HepG2 (cell line): ENCODE results near the gene ZCCHC4. TPM values are rescaled to one million over a fixed set of nuclear protein-coding genes. Genes with fewer than 3 reads are reported as not detected.
A peak's percentile ranks its signal among the peaks of the same experiment; 100 is the strongest.

Source experiments
- AGO2 ChIP-seq: fragments of 200-400 bp; formaldehyde crosslinking; optimal IDR thresholded peaks from 2 replicates; pipeline ENCODE3; 2017; ENCODE audit warnings: mild to moderate bottlenecking, low read depth, low read length, moderate library complexity
- BCLAF1 ChIP-seq: fragments of 450-650 bp; IDR thresholded peaks from 2 replicates; pipeline ENCODE4 v1.6.1; 2017; ENCODE audit warnings: mild to moderate bottlenecking
- CCDC6 ChIP-seq: sonication (generic); formaldehyde crosslinking; IDR thresholded peaks from 2 replicates; pipeline ENCODE4 v1.8.1; 2022; ENCODE audit warnings: mild to moderate bottlenecking, missing genetic modification reagents, moderate library complexity
- DZIP1 ChIP-seq: sonication (generic); formaldehyde crosslinking; IDR thresholded peaks from 2 replicates; pipeline ENCODE4 v1.5.0; 2020; ENCODE audit warnings: mild to moderate bottlenecking, missing genetic modification reagents
- E2F1 ChIP-seq: sonication (generic); formaldehyde crosslinking; IDR thresholded peaks from 2 replicates; pipeline ENCODE4 v1.5.0; 2020; ENCODE audit warnings: missing genetic modification reagents
- IKZF4 ChIP-seq: sonication (generic); formaldehyde crosslinking; IDR thresholded peaks from 2 replicates; pipeline ENCODE4 v1.5.1; 2020; ENCODE audit warnings: borderline replicate concordance, mild to moderate bottlenecking, low read depth, missing genetic modification reagents; ENCODE audit errors: not compliant biosample characterization
- MXD4 ChIP-seq: IDR thresholded peaks from 2 replicates; pipeline ENCODE4 v1.6.1; 2016; ENCODE audit warnings: mild to moderate bottlenecking, missing biosample characterization, missing genetic modification reagents
- MYPOP ChIP-seq: sonication (generic); formaldehyde crosslinking; IDR thresholded peaks from 2 replicates; pipeline ENCODE4 v1.8.1; 2023; ENCODE audit warnings: mild to moderate bottlenecking, moderate library complexity, missing genetic modification reagents
- NFIC ChIP-seq: IDR thresholded peaks from 2 replicates; pipeline ENCODE4 v1.6.1; 2012; ENCODE audit warnings: mild to moderate bottlenecking, low read length, inconsistent platforms
- PAX8 ChIP-seq: sonication (generic); formaldehyde crosslinking; IDR thresholded peaks from 2 replicates; pipeline ENCODE4 v1.8.0; 2022; ENCODE audit warnings: mild to moderate bottlenecking, missing genetic modification reagents, borderline replicate concordance
- PPARG ChIP-seq: conservative IDR thresholded peaks from 2 replicates; pipeline ENCODE4 v1.6.1; 2016; ENCODE audit warnings: missing biosample characterization, missing genetic modification reagents
- PRDM4 ChIP-seq: sonication (generic); formaldehyde crosslinking; IDR thresholded peaks from 2 replicates; pipeline ENCODE4 v1.9.0; 2021; ENCODE audit warnings: missing genetic modification reagents, borderline replicate concordance
- SAFB2 ChIP-seq: sonication (generic); formaldehyde crosslinking; IDR thresholded peaks from 2 replicates; pipeline ENCODE4 v1.5.1; 2020; ENCODE audit warnings: missing genetic modification reagents, low read depth, mild to moderate bottlenecking, borderline replicate concordance
- ZFP36L1 ChIP-seq: sonication (generic); formaldehyde crosslinking; IDR thresholded peaks from 2 replicates; pipeline ENCODE4 v1.8.0; 2022; ENCODE audit warnings: mild to moderate bottlenecking, missing genetic modification reagents, moderate library complexity
- ZFP62 ChIP-seq: sonication (generic); formaldehyde crosslinking; IDR thresholded peaks from 2 replicates; pipeline ENCODE4 v1.4.0; 2020; ENCODE audit warnings: missing genetic modification reagents
- ZNF230 ChIP-seq: sonication (generic); formaldehyde crosslinking; IDR thresholded peaks from 2 replicates; pipeline ENCODE4 v1.4.0; 2020; ENCODE audit warnings: mild to moderate bottlenecking, missing genetic modification reagents
- ZNF296 ChIP-seq: sonication (generic); formaldehyde crosslinking; conservative IDR thresholded peaks from 2 replicates; pipeline ENCODE4 v1.5.0; 2020; ENCODE audit warnings: mild to moderate bottlenecking, missing genetic modification reagents
- polyA plus RNA-seq, 8 experiments: library from polyadenylated mRNA; depleted of rRNA in 3 of 8; stranded (reverse) in 7 of 8; unstranded in 1 of 8; fragments of >200 nt; fragmentation: Illumina TruSeq in 4 of 8; extraction: Trizol in 4 of 8; gene quantifications; 2 replicates each; pipeline versions ENCODE4 v1.2.1 to v1.2.3, GENCODE V29; 2011 to 2016; ENCODE audit warnings: low read depth in 4 of 8, missing spikeins in 1 of 8, mixed read lengths in 1 of 8; ENCODE audit not compliant: insufficient read depth in 1 of 8
- total RNA-seq, 5 experiments: library from RNA; depleted of rRNA; stranded (reverse); fragments of >200 nt; fragmentation: Illumina TruSeq; extraction: Trizol; gene quantifications; 2 replicates each; pipeline ENCODE4 v1.2.3, GENCODE V29; 2016; ENCODE audit warnings: low read depth in 1 of 5

Gene ZCCHC4
- total and polyA plus RNA-seq, 2 of the 13 experiments (the other 11 are each of a cell fraction or from before 2014, with no cell fraction given), result 13.2 to 15.0 TPM

- TF ChIP-seq ZFP36L1, result no peak
- peak; percentile 55; the same call in 1 of the 2 replicates for TF ChIP-seq MYPOP (CRISPR knock-in tag)
- TF ChIP-seq E2F1 (CRISPR knock-in tag), result 0 out of 2 replicates have a peak, but pooled peaks have one; percentile 18
- TF ChIP-seq CCDC6 (CRISPR knock-in tag), result no peak
- no peak for TF ChIP-seq IKZF4 (CRISPR knock-in tag)
- 0 out of 2 replicates have a peak, but pooled peaks have one; percentile 51 for TF ChIP-seq MXD4 (CRISPR knock-in tag)
- no peak for TF ChIP-seq PRDM4 (CRISPR knock-in tag)
- TF ChIP-seq PAX8 (CRISPR knock-in tag), result no peak
- TF ChIP-seq BCLAF1, result no peak
- no peak; the same call in 1 of the 2 replicates for TF ChIP-seq ZNF230 (CRISPR knock-in tag)
- no peak for TF ChIP-seq PPARG
- TF ChIP-seq ZFP62, result no peak
- no peak for TF ChIP-seq NFIC
- TF ChIP-seq ZNF296 (CRISPR knock-in tag), result no peak
- TF ChIP-seq DZIP1 (CRISPR knock-in tag), result no peak
- TF ChIP-seq AGO2, result peak; percentile 55
- TF ChIP-seq SAFB2, result peak; percentile 28; the same call in 1 of the 2 replicates
Measured at GRCh38 chr4:25376754-25377571, 64.4 kb downstream of the ZCCHC4 start, which contains the start of gene ANAPC4 (continued).
